ENCODE data around the gene THRAP3. TPM values are rescaled to one million over a fixed set of nuclear protein-coding genes. Genes with fewer than 3 reads are reported as not detected.

Gene THRAP3
- polyA plus RNA-seq, 1 of the 3 experiments (the other 2 are of a cell fraction), result 33.7 TPM

DNA sequence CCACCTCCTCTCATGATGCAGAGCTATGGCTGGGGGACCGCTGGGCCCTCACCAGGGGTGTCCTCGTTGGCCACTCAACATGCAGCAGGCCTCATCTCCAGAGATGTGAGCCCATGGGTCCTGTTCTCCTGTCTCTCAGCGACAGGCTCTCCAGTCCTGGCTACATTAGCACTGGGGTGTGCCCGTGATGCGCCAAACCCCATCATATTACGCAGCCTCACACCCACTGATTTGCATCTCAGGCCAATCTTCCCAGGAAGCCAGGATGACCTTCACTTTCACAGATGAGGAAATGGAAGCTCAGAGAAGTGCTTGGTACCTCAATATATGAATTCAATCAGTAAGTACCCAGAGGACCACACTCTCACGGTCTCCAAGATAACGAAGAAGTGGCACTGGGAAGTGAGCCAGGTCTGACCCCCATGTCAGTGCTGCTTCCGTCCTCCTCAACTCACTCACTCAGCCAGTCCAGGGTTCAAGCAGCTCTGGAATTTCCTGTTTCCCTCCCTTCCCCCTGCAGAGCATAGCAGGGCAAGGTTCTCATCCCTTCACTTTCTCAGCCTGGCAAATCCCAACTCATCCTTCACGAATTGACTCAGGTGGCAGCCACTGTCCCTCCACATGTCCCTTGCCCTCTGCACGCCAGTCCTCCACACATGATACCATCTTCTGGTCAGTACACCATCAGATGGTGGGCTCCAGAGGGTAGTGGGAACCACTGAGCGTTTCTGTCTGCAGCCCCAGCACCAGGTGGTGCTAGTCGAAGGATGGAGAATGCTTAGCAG, 128.1 kb downstream of the THRAP3 start (continued):
- TF ChIP-seq NFIC (IDR thresholded peaks at IDR 0.05; ENCODE audit: borderline replicate concordance) (peak; percentile 86), FOSL2 (IDR thresholded peaks at IDR 0.05; ENCODE audit: borderline replicate concordance, low read depth) (peak; percentile 21; the same call in 1 of the 2 replicates), MXI1 (IDR thresholded peaks at IDR 0.05; ENCODE audit: low read depth, low read length) (no peak)

- Histone ChIP-seq H3K36me3 (replicated peaks in 1 of 2; ENCODE audit: control insufficient read depth in 1 of 2, insufficient read depth in 2 of 2, low read length in 1 of 2) (peaks cover 29 to 47% of the 10 kb centered on the region in 2 experiments), H3K4me3 (ENCODE audit: low read depth in 2 of 2, low read length in 1 of 2) (no peak overlapping the region; a peak in 1 of 4 replicates), H3K9me2 (no peaks in the 10 kb centered on the region), H3K9me3 (no peaks in the 10 kb centered on the region), H3K9ac (peak overlapping the region; percentile 86; the same call in 1 of the 2 replicates), H2AFZ (ENCODE audit: low read depth) (no peak overlapping the region), H3K79me2 (ENCODE audit: insufficient read depth) (peaks cover 15% of the 10 kb centered on the region), H3K27ac (ENCODE audit: low read depth in 2 of 2, low read length in 1 of 2) (peak overlapping the region; percentile 96 to 100), H3K27me3 (ENCODE audit: insufficient read depth) (no peaks in the 10 kb centered on the region), H3K4me2 (peak overlapping the region; percentile 80), H4K20me1 (ENCODE audit: insufficient read depth) (no peaks in the 10 kb centered on the region), H3K4me1 (ENCODE audit: control insufficient read depth in 1 of 2, insufficient read depth in 2 of 2, low read depth in 1 of 2, low read length in 1 of 2) (peaks cover 32 to 50% of the 10 kb centered on the region in 2 experiments), H3F3A (replicated peaks; ENCODE audit: insufficient read depth) (peaks cover 48% of the 10 kb centered on the region)
- DNase-seq, result no peak
- WGBS (ENCODE audit: low lambda C conversion rate), result 70% methylated on average over 8 of the region's 15 CpGs
- POLR2A ChIA-PET, result interaction anchor here (2.0 kb wide), 2 partner anchors 7 to 13 kb away, joined by 4 to 10 read pairs; no protein-coding TSS in a partner anchor
- no peak for TF ChIP-seq USF2 (IDR thresholded peaks at IDR 0.05; ENCODE audit: borderline replicate concordance, low read depth, low read length)
- peak; percentile 61; the same call in 1 of the 2 replicates for TF ChIP-seq FOSL2 (IDR thresholded peaks at IDR 0.05; ENCODE audit: borderline replicate concordance, low read depth)
- peak; percentile 43; the same call in 1 of the 2 replicates for TF ChIP-seq JUND (IDR thresholded peaks at IDR 0.05)
- TF ChIP-seq, protein P1, sequence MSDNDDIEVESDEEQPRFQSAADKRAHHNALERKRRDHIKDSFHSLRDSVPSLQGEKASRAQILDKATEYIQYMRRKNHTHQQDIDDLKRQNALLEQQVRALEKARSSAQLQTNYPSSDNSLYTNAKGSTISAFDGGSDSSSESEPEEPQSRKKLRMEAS (IDR thresholded peaks at IDR 0.05; ENCODE audit: low read depth), result 0 out of 2 replicates have a peak, but pooled peaks have one; percentile 7
- CTCF ChIA-PET, result interaction anchor here (0.5 to 7.4 kb wide), 8 partner anchors 8 to 495 kb away, joined by 3 to 86 read pairs (median 5); partner anchors contain the start of gene TRAPPC3
Measured at GRCh38 chr1:36352910-36353878, 129.0 kb downstream of the THRAP3 start.

GRCh38 chr1:36354486-36354885, 130.2 kb downstream of the THRAP3 start:
- CTCF ChIA-PET, result interaction anchor here (1.7 to 5.1 kb wide), 3 partner anchors 12 to 65 kb away, joined by 6 to 41 read pairs (median 14); no protein-coding TSS in a partner anchor
- no peaks in the 10 kb centered on the region for H3K9me2 ChIP-seq
- peaks cover 32 to 40% of the 10 kb centered on the region in 2 experiments for H3K4me1 ChIP-seq (ENCODE audit: control insufficient read depth in 1 of 2, insufficient read depth in 2 of 2, low read depth in 1 of 2, low read length in 1 of 2)
- POLR2A ChIA-PET, result no interaction called here
- no peaks in the 10 kb centered on the region for H4K20me1 ChIP-seq (ENCODE audit: insufficient read depth)
- no peak overlapping the region for H2AFZ ChIP-seq (ENCODE audit: low read depth)
- no peaks in the 10 kb centered on the region for H3K27me3 ChIP-seq (ENCODE audit: insufficient read depth)
- H3K9ac ChIP-seq, result no peak overlapping the region
- H3K27ac ChIP-seq (ENCODE audit: low read depth in 2 of 2, low read length in 1 of 2), result peak overlapping the region in 1 of 2 experiments; percentile 100; a peak in 1 of 4 replicates
- WGBS (ENCODE audit: low lambda C conversion rate), result 97% methylated on average over 11 of the region's 11 CpGs
- H3F3A ChIP-seq (replicated peaks; ENCODE audit: insufficient read depth), result peaks cover 48% of the 10 kb centered on the region
- peaks cover 17% of the 10 kb centered on the region for H3K79me2 ChIP-seq (ENCODE audit: insufficient read depth)
- H3K36me3 ChIP-seq (replicated peaks in 1 of 2; ENCODE audit: control insufficient read depth in 1 of 2, insufficient read depth in 2 of 2, low read length in 1 of 2), result peaks cover 25 to 41% of the 10 kb centered on the region in 2 experiments
- DNase-seq, result no peak
- H3K9me3 ChIP-seq, result no peaks in the 10 kb centered on the region
- no peak overlapping the region for H3K4me3 ChIP-seq (ENCODE audit: low read depth in 2 of 2, low read length in 1 of 2)
- TF ChIP-seq USF1 (IDR thresholded peaks at IDR 0.05; ENCODE audit: borderline replicate concordance, low read depth) (no peak), FOXM1 (IDR thresholded peaks at IDR 0.05; ENCODE audit: low read depth) (no peak), RAD21 (IDR thresholded peaks at IDR 0.05; ENCODE audit: low read length) (no peak), MXI1 (IDR thresholded peaks at IDR 0.05; ENCODE audit: low read depth, low read length) (no peak), USF2 (IDR thresholded peaks at IDR 0.05; ENCODE audit: borderline replicate concordance, low read depth, low read length) (no peak)
- H3K4me2 ChIP-seq, result no peak overlapping the region
